Measurements from ENCODE around the gene FCRL5. TPM values are rescaled to one million over a fixed set of nuclear protein-coding genes. Genes with fewer than 3 reads are reported as not detected.

The FCRL5 gene
- total and polyA plus RNA-seq, 9 of the 15 experiments (the other 6 are each of a cell fraction or from before 2014, with no cell fraction given), result not detected

DNA sequence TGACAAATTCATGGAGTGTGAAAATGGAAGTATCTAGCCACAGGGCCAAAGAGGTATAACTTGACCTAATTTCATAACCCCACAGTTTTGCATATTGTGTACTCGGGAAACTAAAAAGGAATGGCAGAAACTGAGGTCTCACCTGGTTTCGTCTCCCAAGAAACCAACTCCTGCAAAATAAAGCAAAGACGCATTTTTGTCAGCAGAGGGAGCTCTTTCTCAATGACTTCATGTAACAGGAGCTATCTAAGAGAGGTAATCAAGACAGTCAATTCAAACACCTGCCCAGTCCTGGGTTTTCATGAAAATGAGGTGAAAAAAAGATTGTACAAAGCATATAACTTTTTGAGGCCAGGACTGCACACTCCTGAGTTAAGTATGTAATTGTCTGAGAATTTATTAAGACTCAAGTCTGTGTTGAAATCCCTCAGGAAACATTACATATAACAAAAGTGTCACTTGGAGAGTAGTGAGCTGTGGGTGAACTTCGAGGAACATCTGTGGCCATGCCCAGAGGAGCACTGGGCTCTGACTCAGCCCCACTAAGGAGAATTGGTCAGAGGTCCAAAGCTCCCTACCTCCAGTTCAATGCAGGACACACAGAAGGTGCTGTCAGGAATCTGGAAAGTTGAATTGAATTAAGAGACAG lies 28.0 kb upstream of the FCRL5 start (continued):
- TF ChIP-seq, protein P1, sequence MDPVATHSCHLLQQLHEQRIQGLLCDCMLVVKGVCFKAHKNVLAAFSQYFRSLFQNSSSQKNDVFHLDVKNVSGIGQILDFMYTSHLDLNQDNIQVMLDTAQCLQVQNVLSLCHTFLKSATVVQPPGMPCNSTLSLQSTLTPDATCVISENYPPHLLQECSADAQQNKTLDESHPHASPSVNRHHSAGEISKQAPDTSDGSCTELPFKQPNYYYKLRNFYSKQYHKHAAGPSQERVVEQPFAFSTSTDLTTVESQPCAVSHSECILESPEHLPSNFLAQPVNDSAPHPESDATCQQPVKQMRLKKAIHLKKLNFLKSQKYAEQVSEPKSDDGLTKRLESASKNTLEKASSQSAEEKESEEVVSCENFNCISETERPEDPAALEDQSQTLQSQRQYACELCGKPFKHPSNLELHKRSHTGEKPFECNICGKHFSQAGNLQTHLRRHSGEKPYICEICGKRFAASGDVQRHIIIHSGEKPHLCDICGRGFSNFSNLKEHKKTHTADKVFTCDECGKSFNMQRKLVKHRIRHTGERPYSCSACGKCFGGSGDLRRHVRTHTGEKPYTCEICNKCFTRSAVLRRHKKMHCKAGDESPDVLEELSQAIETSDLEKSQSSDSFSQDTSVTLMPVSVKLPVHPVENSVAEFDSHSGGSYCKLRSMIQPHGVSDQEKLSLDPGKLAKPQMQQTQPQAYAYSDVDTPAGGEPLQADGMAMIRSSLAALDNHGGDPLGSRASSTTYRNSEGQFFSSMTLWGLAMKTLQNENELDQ (CRISPR knock-in tag; IDR thresholded peaks at IDR 0.05; ENCODE audit: borderline replicate concordance), result no peak
- TF ChIP-seq TBL1XR1 (IDR thresholded peaks at IDR 0.05; ENCODE audit: low read length in 2 of 2) (no peak), ZNF253 (CRISPR knock-in tag; conservative IDR thresholded peaks at IDR 0.05) (no peak), XRCC4 (IDR thresholded peaks at IDR 0.05; ENCODE audit: extremely low read depth, insufficient read depth, insufficient read length) (no peak), TEAD1 (CRISPR knock-in tag; IDR thresholded peaks at IDR 0.05) (peak; percentile 99), NCOA2 (IDR thresholded peaks at IDR 0.05; ENCODE audit: partially characterized antibody in 2 of 2) (no peak), CHCHD3 (CRISPR knock-in tag; IDR thresholded peaks at IDR 0.05) (no peak), FUS (optimal IDR thresholded peaks at IDR 0.05; ENCODE audit: low read depth, low read length) (no peak)
- TF ChIP-seq, protein P2, sequence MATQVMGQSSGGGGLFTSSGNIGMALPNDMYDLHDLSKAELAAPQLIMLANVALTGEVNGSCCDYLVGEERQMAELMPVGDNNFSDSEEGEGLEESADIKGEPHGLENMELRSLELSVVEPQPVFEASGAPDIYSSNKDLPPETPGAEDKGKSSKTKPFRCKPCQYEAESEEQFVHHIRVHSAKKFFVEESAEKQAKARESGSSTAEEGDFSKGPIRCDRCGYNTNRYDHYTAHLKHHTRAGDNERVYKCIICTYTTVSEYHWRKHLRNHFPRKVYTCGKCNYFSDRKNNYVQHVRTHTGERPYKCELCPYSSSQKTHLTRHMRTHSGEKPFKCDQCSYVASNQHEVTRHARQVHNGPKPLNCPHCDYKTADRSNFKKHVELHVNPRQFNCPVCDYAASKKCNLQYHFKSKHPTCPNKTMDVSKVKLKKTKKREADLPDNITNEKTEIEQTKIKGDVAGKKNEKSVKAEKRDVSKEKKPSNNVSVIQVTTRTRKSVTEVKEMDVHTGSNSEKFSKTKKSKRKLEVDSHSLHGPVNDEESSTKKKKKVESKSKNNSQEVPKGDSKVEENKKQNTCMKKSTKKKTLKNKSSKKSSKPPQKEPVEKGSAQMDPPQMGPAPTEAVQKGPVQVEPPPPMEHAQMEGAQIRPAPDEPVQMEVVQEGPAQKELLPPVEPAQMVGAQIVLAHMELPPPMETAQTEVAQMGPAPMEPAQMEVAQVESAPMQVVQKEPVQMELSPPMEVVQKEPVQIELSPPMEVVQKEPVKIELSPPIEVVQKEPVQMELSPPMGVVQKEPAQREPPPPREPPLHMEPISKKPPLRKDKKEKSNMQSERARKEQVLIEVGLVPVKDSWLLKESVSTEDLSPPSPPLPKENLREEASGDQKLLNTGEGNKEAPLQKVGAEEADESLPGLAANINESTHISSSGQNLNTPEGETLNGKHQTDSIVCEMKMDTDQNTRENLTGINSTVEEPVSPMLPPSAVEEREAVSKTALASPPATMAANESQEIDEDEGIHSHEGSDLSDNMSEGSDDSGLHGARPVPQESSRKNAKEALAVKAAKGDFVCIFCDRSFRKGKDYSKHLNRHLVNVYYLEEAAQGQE (IDR thresholded peaks at IDR 0.05; ENCODE audit: borderline replicate concordance), result peak; percentile 44; the same call in 1 of the 2 replicates
- TF ChIP-seq, protein P2 (CRISPR knock-in tag; IDR thresholded peaks at IDR 0.05; ENCODE audit: low read depth), result no peak
- TF ChIP-seq, protein P3, sequence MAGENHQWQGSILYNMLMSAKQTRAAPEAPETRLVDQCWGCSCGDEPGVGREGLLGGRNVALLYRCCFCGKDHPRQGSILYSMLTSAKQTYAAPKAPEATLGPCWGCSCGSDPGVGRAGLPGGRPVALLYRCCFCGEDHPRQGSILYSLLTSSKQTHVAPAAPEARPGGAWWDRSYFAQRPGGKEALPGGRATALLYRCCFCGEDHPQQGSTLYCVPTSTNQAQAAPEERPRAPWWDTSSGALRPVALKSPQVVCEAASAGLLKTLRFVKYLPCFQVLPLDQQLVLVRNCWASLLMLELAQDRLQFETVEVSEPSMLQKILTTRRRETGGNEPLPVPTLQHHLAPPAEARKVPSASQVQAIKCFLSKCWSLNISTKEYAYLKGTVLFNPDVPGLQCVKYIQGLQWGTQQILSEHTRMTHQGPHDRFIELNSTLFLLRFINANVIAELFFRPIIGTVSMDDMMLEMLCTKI (IDR thresholded peaks at IDR 0.05; ENCODE audit: partially characterized antibody), result no peak

All from K562 (cell line).